HG03135 (cell line): Measurements from ENCODE around the gene SPATA4.

ENCODE experiments used
- ATAC-seq: cut with Tn5 transposase; IDR thresholded peaks from one replicate; pipeline ENCODE4 v1.9.1; 2021; ENCODE audit warnings: mild to moderate bottlenecking, moderate library complexity; ENCODE audit not compliant: unreplicated experiment

The SPATA4 gene

DNA sequence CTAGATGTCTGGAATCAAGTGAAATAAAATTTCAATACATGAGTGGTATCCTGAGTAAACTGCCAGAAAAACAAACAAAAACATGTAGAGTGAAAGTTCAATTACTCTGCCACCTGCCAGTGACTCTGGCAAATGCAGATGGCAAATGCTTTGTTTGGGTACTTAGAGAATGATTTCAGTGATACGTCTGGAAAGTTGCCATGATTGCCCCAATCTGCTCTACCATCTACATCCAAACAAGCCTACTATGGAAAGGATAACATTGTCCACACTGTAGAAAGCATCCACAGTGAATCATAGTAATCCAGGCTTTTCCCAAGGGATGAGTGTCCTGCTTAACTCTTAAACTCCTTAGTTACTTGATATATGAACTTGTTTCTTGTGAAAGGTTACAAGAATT lies 3.4 kb downstream of the SPATA4 start:
- ATAC-seq: no peak

- no peak for ATAC-seq
These were observed 5.2 kb downstream of the SPATA4 start for GRCh38 chr4:176189891-176190795.

- no peak for ATAC-seq
These were observed 6.7 kb downstream of the SPATA4 start for GRCh38 chr4:176188654-176189053.

- ATAC-seq: no peak
These were observed 7.8 kb downstream of the SPATA4 start for GRCh38 chr4:176187624-176188023.

DNA sequence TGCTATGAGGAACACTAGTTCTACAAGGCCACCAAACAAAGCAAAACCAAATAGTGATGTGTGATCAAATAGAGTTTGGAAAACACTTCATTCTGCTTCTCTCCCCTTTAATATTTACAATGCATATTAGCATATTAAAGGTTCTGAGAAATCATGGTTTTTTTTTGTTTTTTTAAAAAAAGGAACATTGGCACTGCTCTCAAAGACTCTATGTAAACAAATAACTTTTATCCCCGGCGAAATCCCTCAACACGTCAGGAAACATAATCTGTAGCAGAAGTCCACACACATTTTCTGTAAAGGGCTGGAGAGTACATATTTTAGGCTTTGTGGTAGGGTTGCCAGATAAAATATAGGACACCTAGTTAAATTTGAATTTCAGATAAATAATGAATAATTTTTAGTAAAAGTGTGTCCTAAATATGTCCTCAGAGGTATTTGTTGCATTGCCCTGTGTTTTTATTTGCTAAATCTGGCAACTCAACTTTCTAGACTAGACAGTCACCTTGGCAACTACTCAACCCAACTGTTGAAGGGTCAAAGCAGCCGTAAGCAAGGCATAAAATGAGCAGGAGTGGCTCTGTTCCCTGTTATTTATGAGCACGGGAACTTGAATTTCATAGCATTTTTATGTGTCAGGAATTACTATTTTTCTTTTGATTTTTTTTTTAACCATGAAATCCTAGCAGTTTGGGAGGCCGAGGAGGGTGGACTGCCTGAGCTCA lies 8.6 kb downstream of the SPATA4 start:
- ATAC-seq: no peak

- no peak for ATAC-seq
These were observed 9.3 kb downstream of the SPATA4 start for GRCh38 chr4:176186067-176186466.

- no peak for ATAC-seq
These were observed 10.3 kb downstream of the SPATA4 start for GRCh38 chr4:176185051-176185450.

DNA sequence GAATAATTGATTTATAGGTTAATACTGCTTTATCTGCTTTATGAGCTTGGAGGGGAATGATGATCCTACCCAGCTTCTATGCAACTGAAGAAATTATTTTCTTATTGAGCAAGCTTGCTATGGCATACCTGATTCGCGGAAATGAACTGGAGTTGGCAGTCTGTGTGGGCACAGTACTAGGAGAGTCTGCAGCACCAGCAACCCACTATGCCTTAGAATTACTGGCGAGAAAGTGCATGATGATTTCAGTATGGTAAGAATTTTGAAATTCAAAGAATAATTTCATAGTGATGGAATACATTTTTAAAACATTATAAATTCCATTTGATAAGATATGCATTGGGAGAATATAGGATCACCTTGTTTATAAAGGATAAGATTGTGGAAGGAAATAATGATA lies 32.3 kb downstream of the SPATA4 start:
- no peak for ATAC-seq

- ATAC-seq: no peak
These were observed 38.7 kb downstream of the SPATA4 start for GRCh38 chr4:176156656-176157055.

DNA sequence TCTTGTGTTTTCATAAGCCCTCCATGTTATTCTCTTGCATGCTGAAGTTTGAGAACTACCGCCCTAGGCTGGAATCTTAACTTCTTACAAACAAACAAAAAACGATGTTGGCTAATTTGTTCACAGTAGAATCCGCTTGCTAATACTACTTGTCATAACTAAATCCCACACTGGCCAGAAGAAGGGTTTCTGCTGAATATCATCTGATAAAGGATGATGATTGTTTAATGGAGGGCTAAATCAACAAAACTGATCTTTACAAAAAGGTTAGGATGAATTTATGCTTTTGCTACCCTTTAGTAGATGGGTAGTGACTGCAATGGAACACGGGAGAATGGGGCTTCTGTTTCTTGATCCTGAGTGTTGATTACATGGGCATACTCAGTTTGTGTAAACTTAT lies 42.3 kb downstream of the SPATA4 start:
- ATAC-seq: no peak

- ATAC-seq: no peak
These were observed 44.7 kb downstream of the SPATA4 start for GRCh38 chr4:176150704-176151103.

DNA sequence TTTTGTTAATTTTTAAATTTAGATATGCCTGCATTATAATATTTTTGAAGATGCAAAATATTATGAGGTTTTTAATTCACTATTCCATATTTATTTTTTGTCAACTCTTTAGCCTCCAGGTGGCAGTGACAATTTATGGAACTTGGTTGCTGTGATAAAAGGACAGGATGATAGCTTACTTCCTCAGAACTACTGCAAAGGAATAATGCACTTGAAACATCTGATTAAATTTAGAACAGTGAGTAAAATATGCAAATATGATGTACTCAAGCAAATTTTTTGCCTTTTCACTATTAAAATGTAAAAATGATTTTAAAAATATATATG lies 45.1 kb downstream of the SPATA4 start:
- no peak for ATAC-seq

- no peak for ATAC-seq
These were observed 45.6 kb downstream of the SPATA4 start for GRCh38 chr4:176149680-176150355.

- ATAC-seq: no peak
These were observed 53.1 kb downstream of the SPATA4 start for GRCh38 chr4:176142253-176142652.

DNA sequence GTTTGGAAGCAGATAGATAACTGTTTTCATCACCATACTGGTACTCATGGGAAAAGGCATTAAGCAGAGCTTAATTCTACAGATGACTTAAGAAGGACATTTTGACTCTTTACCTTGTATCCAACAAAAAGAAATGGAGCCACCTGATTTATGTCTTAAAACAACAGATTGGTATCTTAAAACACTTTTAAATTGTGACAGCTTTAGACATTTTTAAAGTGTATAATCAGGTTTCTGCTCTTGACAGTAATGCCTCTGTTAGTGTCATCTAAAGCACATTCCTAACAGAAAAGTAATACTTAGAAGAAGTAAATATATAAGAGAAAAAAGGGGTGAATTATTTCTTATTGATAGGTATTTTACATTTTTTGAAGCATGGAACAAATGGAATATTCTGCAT lies 55.9 kb downstream of the SPATA4 start:
- ATAC-seq: no peak

DNA sequence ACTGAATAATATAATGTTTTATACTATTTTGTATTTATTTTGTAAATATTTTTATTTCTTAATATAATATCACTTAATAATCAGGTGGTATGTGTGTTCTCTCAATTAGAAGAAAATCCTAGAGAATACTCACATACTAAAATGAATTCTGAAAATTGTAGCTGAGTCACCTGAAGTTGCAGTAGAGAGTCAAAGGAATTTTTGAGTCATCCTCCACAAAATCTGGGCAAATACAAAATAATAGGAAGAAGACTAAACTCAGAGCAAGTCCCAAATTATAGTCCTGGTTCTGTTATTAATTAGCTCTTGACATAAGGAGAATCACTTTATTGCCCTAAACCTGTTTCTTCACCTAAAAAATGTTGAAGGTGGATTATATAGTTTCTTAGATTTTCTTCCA lies 57.8 kb downstream of the SPATA4 start:
- no peak for ATAC-seq

- no peak for ATAC-seq
These were observed 60.7 kb downstream of the SPATA4 start for GRCh38 chr4:176134670-176135069.
